ENCODE data around the gene NACC2.
"Not testable (repeated sequence)": the region's sequence is repeated elsewhere in the genome, so short reads cannot be mapped to it uniquely, and the experiment has no call there.

NACC2 gene

DNA sequence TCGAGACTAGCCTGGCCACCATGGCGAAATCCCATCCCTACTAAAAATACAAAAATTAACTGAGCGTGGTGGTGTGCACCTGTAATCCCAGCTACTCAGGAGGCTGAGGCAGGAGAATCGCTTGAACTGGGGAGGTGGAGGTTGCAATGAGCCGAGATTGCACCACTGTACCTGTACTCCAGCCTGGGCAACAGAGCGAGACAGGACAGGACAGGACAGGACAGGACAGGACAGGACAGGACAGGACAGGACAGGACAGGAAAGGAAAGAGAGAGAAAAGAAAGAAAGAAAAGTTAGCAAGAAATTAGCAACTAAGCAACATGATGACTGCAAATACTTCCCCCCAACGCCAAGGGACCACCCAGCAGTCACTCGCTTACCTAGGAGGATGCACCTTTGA lies 33.2 kb downstream of the NACC2 start:
- in situ Hi-C loops (cut with MboI; ENCODE audit: low pct_unique_long_range_greater_than_20kb, low sequenced_read_pairs); DNase-seq: not testable (repeated sequence)

DNA sequence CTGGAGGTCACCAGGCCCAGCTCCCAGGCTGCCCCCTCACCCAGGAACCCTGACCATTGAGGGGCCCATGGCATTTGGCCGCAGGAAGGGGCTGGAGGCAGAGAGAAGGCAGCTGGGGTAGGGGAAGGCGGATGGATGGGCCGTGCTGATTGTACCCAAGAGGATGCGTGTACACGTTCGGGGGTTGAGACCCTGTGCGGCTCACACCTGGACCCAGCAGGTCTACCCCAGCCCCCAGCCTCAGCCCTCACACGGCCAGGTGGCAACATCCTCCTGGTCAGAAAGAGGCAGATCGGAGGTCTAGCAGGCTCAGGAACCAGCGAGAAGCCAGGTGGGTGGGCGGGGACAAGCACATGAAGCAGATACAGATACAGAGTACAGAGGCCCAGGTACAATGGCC lies 33.7 kb downstream of the NACC2 start:
- in situ Hi-C loops (cut with MboI; ENCODE audit: low pct_unique_long_range_greater_than_20kb, low sequenced_read_pairs) = no loop called here
- no peak for DNase-seq

DNA sequence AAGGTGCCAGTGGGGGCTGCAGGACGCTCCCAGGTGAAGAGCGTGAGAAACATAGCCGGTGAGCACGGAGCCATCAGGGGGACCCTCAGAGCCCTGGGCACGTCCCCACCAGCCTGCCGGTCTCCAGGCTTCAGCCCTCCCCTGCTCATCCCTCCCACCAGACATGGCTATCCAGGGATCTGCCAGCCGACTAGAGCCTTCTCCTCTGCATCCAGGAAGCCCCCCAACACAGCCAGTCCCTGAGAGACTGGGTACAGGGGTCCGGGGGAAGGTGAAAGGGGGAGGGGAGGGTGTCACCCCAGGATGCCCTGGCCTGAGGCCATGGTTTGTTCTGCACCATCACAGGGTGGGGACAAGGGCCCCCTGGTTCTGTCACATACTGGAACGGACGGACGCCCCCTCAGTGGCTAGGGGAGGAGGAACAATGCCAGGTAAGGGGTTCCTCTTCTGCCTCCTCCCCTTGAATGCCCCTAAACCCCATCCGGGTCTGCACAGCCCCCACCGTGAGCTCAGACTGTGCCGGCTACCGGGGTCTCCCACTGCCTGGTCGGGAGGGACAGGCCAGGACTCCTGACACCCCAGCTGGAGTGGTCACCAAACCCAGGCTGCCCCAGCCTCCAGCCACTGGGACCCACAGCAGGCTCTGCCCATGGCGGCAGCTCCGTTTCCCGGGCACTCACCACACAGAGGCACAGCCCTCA lies 34.3 kb downstream of the NACC2 start:
- in situ Hi-C loops (cut with MboI; ENCODE audit: low pct_unique_long_range_greater_than_20kb, low sequenced_read_pairs) = no loop called here
- no peak for DNase-seq

DNA sequence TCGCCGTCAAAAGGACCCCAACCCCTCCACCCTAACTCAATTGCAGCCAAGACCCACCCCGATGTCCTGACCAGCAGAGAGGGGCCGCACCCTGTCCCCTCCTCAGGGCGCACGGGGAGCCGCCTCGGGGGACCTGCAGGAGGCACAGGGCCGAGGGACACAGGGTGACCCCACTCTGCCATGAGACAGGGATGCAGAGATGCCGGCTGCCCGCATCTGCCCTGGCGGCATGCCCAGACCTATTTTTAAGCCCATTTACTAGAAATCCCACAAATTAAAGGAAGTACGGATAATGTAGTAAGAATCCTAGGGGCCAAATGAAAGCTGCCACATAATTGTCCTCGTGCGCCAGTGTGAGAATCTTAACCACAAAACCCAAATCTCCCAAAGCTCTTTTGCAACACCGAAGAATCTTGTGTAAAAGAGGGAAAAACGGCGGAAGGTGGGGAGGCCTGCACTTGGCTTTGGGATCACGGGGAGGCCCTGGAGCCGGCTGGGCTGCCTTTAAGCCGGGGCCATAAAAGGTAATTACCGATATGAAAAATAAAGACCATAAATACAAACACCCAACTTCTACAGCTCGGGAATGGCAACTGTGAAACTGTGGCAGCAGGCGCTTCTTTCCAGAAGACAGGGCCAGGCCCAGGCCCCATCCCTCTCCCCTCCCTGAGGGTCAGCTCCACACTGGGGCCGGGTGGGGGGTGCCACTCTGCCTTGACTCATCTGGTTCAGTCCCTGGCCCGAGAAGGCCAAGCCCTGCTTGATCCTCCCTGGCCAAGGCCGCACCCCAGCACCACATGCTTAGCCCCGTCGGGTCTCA lies 35.0 kb downstream of the NACC2 start:
- peak; percentile 86 for DNase-seq

DNA sequence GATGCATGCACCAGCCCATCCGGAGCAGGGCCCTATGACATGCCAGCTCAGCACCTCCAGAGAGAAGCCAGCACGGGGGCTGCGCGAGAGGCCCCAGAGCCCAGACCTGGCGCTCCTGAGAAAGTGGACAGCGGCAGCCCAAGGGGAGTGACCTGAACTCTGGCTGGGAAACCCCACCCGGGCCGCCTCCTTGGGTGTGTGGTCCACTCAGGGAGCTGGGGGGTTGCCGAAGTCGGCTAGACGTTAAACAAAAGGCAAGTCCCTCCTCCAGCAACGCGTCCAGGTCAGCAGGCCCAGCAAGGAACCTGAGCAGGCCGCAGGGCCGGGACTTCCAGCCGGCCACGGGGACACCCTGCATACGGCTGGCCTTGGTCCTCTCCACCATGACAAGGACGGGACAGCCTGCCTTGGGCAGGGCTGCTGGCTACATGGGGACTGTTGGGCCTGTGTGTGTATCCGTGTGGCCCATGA lies 35.7 kb downstream of the NACC2 start:
- DNase-seq = no peak
- in situ Hi-C loops (cut with MboI; ENCODE audit: low pct_unique_long_range_greater_than_20kb, low sequenced_read_pairs) = no loop called here

More for the DNA sequence above, 35.0 kb downstream of the NACC2 start:
- in situ Hi-C loops (cut with MboI; ENCODE audit: low pct_unique_long_range_greater_than_20kb, low sequenced_read_pairs) = no loop called here

DNA sequence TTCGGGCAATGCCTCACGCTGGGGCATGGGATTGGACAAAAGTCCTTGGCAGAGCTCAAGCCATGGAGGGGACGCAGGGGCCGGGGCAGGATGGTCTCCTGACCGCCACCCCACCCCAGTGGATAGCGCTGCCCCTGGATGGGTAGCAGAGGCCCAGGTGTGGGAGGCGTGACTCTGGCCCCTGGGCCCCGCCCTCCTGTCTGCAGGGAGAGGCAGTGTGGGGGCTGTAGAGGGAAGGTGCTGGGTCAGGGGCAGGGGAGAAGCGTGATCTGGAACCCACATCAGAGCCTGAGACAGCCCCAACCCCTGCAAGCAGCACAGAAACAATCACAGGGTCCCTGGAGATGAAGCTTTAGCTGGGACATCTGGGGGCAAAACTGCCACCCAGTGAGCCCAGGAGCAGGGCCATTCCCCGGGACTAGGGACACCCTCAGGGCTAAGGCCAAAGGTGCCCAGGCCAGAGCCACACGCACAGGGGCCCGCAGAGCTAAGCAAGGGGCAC lies 36.2 kb downstream of the NACC2 start:
- in situ Hi-C loops (cut with MboI; ENCODE audit: low pct_unique_long_range_greater_than_20kb, low sequenced_read_pairs) = no loop called here
- DNase-seq = no peak

DNA sequence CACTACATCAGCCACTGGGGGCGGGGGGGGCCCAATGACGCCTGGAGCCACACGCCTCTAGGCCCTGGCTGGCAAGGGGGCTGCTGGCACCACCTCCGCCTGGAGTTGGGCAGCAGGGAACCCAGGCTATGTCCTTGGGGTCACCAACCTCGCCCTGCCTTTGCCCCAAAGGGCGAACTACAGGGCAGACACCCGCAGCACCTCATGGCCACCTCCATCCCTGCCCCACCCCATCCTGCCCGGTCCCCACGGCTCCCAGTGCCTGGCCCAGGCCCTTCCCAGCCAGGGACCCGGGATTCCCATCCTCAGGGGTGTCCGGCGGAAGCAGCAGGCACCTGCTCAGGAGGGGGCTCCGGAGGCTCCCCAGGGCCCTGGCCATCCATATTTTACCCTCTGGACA lies 37.0 kb downstream of the NACC2 start:
- in situ Hi-C loops (cut with MboI; ENCODE audit: low pct_unique_long_range_greater_than_20kb, low sequenced_read_pairs) = no loop called here
- no peak for DNase-seq

DNA sequence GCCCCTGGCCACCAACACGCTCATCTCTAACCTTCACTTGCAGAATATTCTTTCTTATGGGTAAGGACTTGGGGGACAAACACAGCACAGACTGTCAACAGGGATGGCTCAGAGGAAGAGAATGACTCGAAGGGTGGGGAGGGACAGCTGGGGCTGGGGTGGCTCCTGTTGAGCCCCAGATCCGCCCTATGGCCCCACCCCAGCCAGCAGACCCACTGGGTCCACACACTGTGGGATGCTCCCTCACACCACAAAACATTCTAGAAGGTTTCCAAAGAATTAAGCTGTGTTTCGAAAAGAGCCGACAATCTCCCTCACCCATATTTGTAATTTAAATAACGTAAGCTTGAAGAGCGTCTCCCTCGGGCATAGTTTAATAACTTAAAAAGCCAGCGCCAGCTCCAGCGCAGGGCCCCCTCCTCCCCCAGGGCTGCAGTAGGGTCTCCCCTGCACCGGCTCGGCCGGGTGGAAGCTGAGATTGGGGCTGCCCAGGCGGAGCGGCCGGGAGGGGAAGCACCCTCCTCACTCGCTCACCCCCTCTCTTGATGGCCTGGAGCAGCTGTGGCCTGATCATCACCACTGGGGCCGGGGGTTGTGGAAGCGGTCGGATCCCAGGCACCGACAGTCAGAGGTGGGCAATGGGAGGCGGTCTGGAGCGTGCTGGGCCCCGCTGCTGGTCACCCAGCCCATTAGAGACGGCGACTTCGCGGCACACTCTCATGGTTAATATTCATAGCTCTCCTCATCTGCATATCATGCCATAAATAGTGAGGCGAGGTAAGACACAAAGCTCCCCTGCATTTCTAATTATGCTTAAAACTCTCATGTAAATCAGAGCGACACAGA lies 37.6 kb downstream of the NACC2 start:
- no peak for DNase-seq
- in situ Hi-C loops (cut with MboI; ENCODE audit: low pct_unique_long_range_greater_than_20kb, low sequenced_read_pairs) = no loop called here

DNA sequence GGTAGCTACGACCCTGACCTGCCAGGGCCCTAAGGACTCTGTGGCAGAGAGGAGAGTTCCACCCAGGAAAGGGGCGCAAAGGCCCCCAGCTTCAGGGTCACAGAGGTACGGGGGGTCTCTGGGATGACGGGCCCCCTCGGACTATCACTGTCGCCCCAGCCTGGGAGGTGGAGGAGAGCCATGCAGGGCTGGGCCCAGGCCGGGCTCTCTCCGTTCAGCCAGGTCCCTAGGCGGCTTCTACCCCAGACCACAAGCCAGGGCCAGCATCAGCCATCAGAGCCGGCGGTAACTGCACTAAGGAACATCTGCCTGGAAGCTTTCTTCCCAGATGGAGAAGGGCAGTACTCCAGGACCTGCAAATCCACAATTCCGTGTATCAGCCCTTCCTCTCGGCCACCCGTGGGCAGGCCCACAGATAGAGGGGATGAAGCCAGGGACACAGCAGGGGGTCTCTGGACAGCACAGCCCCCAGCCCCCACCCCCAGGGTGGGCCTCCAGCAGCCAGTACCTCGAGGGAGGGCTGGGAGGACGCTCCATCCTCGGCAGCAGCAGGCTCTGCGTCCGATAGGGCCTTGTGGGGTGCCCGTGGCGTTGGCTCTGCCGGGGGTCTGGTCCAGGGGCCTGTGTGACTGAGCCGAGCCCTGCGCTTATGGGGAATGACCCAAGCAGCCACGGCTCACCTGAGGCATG lies 38.4 kb downstream of the NACC2 start:
- in situ Hi-C loops (cut with MboI; ENCODE audit: low pct_unique_long_range_greater_than_20kb, low sequenced_read_pairs) = no loop called here

DNA sequence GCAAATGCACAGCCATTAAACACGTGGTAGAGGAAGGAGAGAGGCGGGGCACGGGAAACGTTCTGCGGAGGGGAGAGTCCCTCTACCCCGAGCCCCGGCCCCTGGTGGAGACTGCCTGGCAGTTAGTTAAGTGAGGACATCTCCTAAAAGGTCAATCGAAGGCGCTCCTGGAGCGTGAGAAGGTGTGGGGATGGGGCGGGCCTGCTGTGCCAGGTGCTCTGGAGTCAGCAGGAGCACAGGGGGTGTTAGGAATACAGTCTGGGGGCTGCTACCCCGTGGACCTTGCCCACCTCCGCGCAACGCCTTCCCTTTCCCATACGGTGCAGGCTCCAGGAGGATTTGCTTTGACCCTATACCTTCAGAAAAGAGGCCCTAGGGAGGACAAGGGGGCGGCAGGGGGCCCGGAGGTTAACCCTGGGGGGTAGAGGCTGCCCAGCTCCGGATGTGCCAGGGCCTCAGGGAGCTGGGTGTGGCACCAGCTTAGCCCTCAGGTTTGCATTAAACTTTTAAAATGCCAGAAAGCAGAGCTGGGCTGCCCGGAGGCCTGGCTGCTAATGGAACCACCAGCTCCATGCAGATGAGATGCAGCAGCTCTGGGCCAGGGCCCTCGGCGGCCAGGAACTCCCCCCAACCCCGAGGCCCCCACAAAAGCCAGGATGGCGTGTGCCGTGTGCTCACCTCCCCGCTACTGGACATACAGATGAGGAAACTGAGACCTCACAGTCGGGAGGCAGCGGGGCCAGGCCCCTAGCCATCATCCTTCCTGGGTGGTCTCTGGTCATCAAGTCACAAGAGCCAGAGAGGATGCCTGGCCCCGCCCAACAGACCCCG lies 39.2 kb downstream of the NACC2 start:
- in situ Hi-C loops (cut with MboI; ENCODE audit: low pct_unique_long_range_greater_than_20kb, low sequenced_read_pairs) = no loop called here
- DNase-seq = no peak

More for the DNA sequence above, 38.4 kb downstream of the NACC2 start:
- no peak for DNase-seq

DNA sequence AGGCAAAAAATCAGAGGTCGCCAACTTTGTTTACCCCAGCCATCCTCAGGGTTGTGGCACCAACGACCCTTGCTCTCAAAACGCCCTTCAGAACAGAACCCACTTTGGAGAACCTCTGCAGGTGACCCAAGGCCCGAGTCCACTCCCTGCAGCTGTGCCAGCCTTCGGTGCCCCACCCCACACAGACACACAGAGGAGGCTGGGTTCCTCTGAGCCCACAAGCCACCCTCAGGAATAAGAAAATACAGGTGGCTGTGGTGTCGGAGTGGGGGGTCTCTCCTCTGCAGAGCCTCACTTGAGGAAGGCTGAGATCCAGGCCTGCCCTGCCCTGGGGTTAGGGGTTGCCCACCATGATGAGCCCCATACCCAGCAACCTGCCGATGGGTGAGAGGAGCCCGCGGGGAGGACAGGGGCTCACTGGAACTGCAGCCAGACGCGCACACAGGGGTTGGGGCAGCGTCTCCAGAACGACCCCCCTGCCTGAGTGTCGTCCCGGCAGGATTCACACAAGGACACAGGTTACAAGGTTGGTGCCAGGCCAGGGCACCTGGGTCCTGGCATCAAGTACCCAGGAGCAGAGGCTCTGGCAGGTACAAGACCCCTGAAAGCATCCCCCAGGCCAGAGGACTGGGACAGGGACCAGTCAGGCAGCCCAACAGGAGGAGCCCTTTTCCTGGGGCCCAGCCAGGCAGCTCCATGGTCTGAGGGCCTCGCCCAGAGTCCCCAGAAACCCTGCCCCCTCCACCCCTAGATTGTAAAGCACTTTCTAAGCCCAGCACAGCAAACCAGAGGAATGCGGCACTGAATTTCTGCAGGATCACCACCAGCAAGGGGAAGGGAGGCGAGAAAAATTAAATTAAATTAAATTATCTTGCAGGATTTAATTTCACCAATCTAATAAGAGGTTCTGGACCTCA lies 40.0 kb downstream of the NACC2 start:
- DNase-seq = no peak
- in situ Hi-C loops (cut with MboI; ENCODE audit: low pct_unique_long_range_greater_than_20kb, low sequenced_read_pairs) = no loop called here

DNA sequence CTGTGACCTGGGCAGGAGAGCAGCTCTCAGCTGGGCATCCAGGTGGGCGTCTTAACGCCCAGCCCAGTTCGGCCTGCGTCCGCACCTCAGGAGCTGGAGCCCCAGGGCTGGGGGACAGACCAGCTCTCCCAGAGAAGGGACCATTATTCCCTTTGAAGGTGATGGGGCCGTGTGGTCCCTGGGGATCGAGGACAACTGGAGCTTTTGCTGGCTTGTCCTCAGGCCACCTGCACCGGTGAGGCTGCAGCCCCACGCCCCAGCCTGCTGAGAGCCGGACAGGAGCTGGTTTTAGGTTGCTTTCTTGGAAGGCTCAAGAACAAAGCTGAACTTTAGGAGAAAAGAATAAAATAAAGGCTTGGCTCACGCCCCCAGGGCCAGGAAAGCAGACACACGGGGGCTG lies 40.9 kb downstream of the NACC2 start:
- in situ Hi-C loops (cut with MboI; ENCODE audit: low pct_unique_long_range_greater_than_20kb, low sequenced_read_pairs) = no loop called here
- no peak for DNase-seq

DNA sequence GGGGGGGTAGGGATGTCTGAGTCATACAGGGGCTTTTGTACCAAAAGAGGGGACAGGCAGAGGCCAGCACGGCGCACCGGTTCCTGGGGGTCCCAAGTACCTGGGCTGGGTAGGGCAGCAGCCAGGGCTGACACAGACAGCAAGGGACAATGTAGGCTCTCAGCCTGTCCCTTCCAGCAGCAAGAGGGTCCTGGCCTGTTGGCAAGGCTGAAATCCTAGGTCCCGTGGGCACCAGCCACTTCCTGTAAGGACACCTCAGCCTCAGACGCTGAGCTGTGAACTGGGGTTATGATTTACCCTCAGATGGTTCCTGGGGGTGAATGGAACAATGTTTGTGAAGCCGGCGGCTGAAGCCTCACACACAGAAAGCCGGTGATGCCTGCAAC lies 41.3 kb downstream of the NACC2 start:
- in situ Hi-C loops (cut with MboI; ENCODE audit: low pct_unique_long_range_greater_than_20kb, low sequenced_read_pairs) = no loop called here

DNA sequence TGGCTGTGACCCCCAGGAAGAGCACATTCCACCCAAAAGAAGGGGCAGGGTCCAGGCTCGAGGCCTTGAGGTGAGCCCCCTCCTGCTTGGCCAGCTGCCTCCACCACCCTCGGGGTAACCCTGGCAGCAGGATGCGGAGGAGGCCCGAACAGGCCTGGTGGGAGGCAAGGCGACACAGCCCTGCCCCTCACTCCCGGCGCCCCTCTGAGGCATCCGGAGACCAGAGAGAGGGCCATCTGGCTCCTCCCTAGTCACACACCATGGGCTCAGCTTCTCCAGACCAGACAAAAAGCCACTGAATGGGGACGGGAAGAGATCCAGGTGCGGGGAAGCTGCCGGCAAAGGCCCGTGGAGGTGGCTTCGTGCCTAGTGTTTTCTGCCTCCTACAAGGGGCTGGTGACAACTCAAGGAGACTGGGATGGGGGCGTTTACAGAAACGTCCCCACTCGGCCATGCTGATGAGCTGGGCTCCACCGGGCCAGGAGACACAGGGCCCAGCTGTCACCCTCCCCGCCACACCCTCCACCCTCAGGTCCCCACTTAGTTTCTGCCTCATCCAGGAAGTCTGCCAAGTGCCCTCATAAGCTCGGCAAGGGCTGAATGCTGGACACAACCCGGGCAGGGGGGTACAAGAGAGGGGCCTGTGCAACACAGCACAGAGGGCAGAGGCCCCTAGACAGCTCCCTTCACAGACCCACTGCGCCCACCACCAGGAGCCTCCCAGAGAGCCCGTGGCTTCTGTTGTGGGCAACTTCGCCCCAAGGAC lies 41.9 kb downstream of the NACC2 start:
- in situ Hi-C loops (cut with MboI; ENCODE audit: low pct_unique_long_range_greater_than_20kb, low sequenced_read_pairs) = no loop called here
- DNase-seq = no peak

More for the DNA sequence above, 41.3 kb downstream of the NACC2 start:
- no peak for DNase-seq

DNA sequence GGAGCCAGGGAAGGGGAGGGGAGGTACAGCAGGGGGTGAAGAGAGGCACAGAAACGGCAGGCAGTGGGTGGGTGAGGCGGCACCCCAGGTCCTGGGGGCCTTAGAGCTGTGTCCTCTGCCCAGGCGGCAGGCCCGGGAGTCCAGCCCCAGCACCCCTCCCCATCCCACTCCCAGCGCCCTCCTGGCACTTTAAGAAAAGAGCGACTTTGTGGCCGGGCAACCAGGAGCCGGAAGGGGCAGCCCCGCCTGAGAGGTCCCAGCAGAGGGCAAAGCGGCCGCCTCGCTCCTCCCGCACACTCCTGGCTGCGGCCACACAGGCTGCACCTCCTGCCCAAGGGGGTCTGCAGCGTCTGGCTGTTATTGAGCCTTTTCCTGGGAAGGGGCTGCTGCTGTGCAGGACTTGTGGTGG lies 42.6 kb downstream of the NACC2 start:
- no peak for DNase-seq
- in situ Hi-C loops (cut with MboI; ENCODE audit: low pct_unique_long_range_greater_than_20kb, low sequenced_read_pairs) = no loop called here

DNA sequence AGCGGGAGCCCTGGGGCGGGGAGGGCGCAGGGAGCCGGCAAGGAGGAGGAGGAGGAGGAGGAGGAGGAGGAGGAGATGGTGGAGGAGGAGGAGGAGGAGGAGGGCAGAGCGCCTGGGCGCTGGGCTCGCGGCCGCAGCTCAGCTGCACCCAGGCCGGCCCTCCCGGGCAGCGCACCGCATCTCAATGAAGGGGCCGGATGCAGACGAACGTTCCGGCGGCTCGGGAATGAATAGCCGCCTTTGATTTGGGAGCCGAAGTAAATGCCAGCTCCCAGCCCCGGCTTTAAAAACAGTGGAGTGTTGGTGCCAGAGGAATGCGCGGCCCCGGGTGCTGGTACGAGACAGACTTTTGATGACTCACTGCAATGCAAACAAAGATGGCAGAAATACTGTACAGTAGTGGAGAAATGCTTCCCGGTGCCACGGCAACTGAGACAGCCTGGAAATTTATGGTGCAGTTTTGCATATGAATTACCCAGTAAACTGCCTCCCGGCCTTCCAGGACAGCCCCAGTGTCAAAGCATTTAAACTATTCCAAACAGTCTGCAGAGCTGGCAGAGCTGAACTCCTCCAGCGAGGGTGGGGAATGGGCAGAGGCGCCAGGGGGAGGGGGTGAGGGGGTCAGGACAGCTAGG lies 43.1 kb downstream of the NACC2 start:
- in situ Hi-C loops (cut with MboI; ENCODE audit: low pct_unique_long_range_greater_than_20kb, low sequenced_read_pairs) = no loop called here
- DNase-seq = no peak

Measured in KBM-7 (cell line).